HepG2 (cell line): Measurements from ENCODE around the gene FAM131C. TPM values are rescaled to one million over a fixed set of nuclear protein-coding genes. Genes with fewer than 3 reads are reported as not detected.
A peak's percentile ranks its signal among the peaks of the same experiment; 100 is the strongest.

Experiments used
- CC2D1A ChIP-seq: sonication (generic); formaldehyde crosslinking; IDR thresholded peaks from 2 replicates; pipeline ENCODE4 v1.8.1; 2023; ENCODE audit warnings: mild to moderate bottlenecking, missing genetic modification reagents
- ERF ChIP-seq: IDR thresholded peaks from 2 replicates; pipeline ENCODE4 v1.6.1; 2018; ENCODE audit warnings: missing biosample characterization, missing genetic modification reagents
- ESRRA ChIP-seq: sonication (generic); formaldehyde crosslinking; IDR thresholded peaks from 2 replicates; pipeline ENCODE4 v1.5.1; 2020; ENCODE audit warnings: mild to moderate bottlenecking, low read depth, missing genetic modification reagents
- HHEX ChIP-seq: IDR thresholded peaks from 2 replicates; pipeline ENCODE4 v1.6.1; 2016; ENCODE audit warnings: control low read depth
- MED13 ChIP-seq: sonication (generic); formaldehyde crosslinking; IDR thresholded peaks from 2 replicates; pipeline ENCODE4 v1.5.0; 2020; ENCODE audit warnings: missing genetic modification reagents
- MLLT10 ChIP-seq: sonication (generic); formaldehyde crosslinking; IDR thresholded peaks from 2 replicates; pipeline ENCODE4 v1.4.0; 2020; ENCODE audit warnings: missing genetic modification reagents
- PBX3 ChIP-seq: sonication (generic); formaldehyde crosslinking; IDR thresholded peaks from 2 replicates; pipeline ENCODE4 v1.8.1; 2023; ENCODE audit warnings: missing genetic modification reagents, inconsistent platforms, borderline replicate concordance
- PLRG1 ChIP-seq: fragments of 450-650 bp; conservative IDR thresholded peaks from 2 replicates; pipeline ENCODE4 v1.6.1; 2016
- SALL1 ChIP-seq: sonication (generic); formaldehyde crosslinking; IDR thresholded peaks from 2 replicates; pipeline ENCODE4 v1.8.0; 2022; ENCODE audit warnings: mild to moderate bottlenecking, missing genetic modification reagents
- SP140L ChIP-seq: sonication (generic); formaldehyde crosslinking; IDR thresholded peaks from 2 replicates; pipeline ENCODE4 v1.4.0; 2020; ENCODE audit warnings: missing genetic modification reagents, borderline replicate concordance
- STAT5B ChIP-seq: sonication (generic); formaldehyde crosslinking; IDR thresholded peaks from 2 replicates; pipeline ENCODE4 v1.4.0; 2020; ENCODE audit warnings: missing genetic modification reagents
- TFAP4 ChIP-seq: sonication (generic); IDR thresholded peaks from 2 replicates; pipeline ENCODE4 v1.6.1; 2016; ENCODE audit warnings: low read depth, borderline replicate concordance
- ZBTB7B ChIP-seq: sonication (generic); formaldehyde crosslinking; IDR thresholded peaks from 2 replicates; pipeline ENCODE4 v1.4.0; 2020; ENCODE audit warnings: missing genetic modification reagents
- ZNF335 ChIP-seq: sonication (generic); formaldehyde crosslinking; IDR thresholded peaks from 2 replicates; pipeline ENCODE4 v1.4.0; 2020; ENCODE audit warnings: missing genetic modification reagents
- ZNF460 ChIP-seq: sonication (generic); formaldehyde crosslinking; IDR thresholded peaks from 2 replicates; pipeline ENCODE4 v1.5.1; 2020; ENCODE audit warnings: missing genetic modification reagents, mild to moderate bottlenecking, borderline replicate concordance
- ZNF883 ChIP-seq: sonication (generic); formaldehyde crosslinking; IDR thresholded peaks from 2 replicates; pipeline ENCODE4 v1.5.1; 2020; ENCODE audit warnings: mild to moderate bottlenecking, missing genetic modification reagents; ENCODE audit errors: not compliant biosample characterization
- ZSCAN31 ChIP-seq: sonication (generic); formaldehyde crosslinking; IDR thresholded peaks from 2 replicates; pipeline ENCODE4 v1.5.0; 2020; ENCODE audit warnings: low read depth, mild to moderate bottlenecking, missing genetic modification reagents
- polyA plus RNA-seq, 8 experiments: library from polyadenylated mRNA; depleted of rRNA in 3 of 8; stranded (reverse) in 7 of 8; unstranded in 1 of 8; fragments of >200 nt; fragmentation: Illumina TruSeq in 4 of 8; extraction: Trizol in 4 of 8; gene quantifications; 2 replicates each; pipeline versions ENCODE4 v1.2.1 to v1.2.3, GENCODE V29; 2011 to 2016; ENCODE audit warnings: low read depth in 4 of 8, missing spikeins in 1 of 8, mixed read lengths in 1 of 8; ENCODE audit not compliant: insufficient read depth in 1 of 8
- total RNA-seq, 5 experiments: library from RNA; depleted of rRNA; stranded (reverse); fragments of >200 nt; fragmentation: Illumina TruSeq; extraction: Trizol; gene quantifications; 2 replicates each; pipeline ENCODE4 v1.2.3, GENCODE V29; 2016; ENCODE audit warnings: low read depth in 1 of 5
- TF ChIP-seq, protein P1 (sequence below): sonication (generic); formaldehyde crosslinking; IDR thresholded peaks from 2 replicates; pipeline ENCODE4 v1.5.0; 2020; ENCODE audit warnings: mild to moderate bottlenecking, missing genetic modification reagents, borderline replicate concordance
- TF ChIP-seq, protein P2 (sequence below): IDR thresholded peaks from 2 replicates; pipeline ENCODE4 v1.6.1; 2012; ENCODE audit warnings: low read depth, low read length, improper control_type of control experiment

Gene FAM131C
- total and polyA plus RNA-seq, 2 of the 13 experiments (the other 11 are each of a cell fraction or from before 2014, with no cell fraction given) = 0.07 TPM; not detected in 1

DNA sequence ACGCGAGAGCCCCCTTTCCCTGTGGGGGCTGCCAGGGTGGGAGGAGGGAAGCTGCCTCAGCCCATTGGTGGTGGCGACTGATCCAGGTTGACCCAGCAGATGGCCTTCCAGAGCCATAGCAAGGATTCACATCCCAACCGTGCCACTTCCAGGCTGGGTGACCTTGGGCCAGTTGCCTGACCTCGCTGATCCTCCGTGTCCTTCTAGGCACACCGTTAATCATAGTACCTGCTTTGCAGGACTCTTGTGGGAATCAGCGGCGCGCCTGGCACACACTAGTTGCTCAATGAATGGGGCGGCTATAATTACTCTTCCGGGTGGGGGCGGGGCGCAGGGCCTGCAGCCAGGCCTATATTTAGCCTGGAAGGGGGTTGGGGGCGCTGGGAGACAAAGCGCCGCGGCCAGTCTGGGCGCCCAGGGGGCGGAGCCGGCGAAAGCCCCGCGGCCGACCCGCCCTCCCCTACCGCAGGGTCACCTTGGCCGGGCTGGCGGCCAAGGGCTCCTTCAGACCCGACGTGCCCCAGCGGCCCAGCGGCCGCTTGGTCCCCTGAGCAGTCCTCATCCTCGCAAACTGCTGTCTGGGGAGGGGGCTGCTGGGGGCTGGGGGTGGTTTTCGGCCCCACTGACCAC lies 60.7 kb downstream of the FAM131C start (continued):
- TF ChIP-seq, protein P1, sequence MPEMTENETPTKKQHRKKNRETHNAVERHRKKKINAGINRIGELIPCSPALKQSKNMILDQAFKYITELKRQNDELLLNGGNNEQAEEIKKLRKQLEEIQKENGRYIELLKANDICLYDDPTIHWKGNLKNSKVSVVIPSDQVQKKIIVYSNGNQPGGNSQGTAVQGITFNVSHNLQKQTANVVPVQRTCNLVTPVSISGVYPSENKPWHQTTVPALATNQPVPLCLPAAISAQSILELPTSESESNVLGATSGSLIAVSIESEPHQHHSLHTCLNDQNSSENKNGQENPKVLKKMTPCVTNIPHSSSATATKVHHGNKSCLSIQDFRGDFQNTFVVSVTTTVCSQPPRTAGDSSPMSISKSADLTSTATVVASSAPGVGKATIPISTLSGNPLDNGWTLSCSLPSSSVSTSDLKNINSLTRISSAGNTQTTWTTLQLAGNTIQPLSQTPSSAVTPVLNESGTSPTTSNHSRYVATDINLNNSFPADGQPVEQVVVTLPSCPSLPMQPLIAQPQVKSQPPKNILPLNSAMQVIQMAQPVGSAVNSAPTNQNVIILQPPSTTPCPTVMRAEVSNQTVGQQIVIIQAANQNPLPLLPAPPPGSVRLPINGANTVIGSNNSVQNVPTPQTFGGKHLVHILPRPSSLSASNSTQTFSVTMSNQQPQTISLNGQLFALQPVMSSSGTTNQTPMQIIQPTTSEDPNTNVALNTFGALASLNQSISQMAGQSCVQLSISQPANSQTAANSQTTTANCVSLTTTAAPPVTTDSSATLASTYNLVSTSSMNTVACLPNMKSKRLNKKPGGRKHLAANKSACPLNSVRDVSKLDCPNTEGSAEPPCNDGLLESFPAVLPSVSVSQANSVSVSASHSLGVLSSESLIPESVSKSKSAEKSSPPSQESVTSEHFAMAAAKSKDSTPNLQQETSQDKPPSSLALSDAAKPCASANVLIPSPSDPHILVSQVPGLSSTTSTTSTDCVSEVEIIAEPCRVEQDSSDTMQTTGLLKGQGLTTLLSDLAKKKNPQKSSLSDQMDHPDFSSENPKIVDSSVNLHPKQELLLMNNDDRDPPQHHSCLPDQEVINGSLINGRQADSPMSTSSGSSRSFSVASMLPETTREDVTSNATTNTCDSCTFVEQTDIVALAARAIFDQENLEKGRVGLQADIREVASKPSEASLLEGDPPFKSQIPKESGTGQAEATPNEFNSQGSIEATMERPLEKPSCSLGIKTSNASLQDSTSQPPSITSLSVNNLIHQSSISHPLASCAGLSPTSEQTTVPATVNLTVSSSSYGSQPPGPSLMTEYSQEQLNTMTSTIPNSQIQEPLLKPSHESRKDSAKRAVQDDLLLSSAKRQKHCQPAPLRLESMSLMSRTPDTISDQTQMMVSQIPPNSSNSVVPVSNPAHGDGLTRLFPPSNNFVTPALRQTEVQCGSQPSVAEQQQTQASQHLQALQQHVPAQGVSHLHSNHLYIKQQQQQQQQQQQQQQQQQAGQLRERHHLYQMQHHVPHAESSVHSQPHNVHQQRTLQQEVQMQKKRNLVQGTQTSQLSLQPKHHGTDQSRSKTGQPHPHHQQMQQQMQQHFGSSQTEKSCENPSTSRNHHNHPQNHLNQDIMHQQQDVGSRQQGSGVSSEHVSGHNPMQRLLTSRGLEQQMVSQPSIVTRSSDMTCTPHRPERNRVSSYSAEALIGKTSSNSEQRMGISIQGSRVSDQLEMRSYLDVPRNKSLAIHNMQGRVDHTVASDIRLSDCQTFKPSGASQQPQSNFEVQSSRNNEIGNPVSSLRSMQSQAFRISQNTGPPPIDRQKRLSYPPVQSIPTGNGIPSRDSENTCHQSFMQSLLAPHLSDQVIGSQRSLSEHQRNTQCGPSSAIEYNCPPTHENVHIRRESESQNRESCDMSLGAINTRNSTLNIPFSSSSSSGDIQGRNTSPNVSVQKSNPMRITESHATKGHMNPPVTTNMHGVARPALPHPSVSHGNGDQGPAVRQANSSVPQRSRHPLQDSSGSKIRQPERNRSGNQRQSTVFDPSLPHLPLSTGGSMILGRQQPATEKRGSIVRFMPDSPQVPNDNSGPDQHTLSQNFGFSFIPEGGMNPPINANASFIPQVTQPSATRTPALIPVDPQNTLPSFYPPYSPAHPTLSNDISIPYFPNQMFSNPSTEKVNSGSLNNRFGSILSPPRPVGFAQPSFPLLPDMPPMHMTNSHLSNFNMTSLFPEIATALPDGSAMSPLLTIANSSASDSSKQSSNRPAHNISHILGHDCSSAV = no peak
- TF ChIP-seq ZNF460 (CRISPR knock-in tag) (no peak), SP140L (CRISPR knock-in tag) (no peak), PLRG1 (no peak), SALL1 (CRISPR knock-in tag) (peak; percentile 48; the same call in 1 of the 2 replicates), MED13 (no peak), CC2D1A (no peak), TFAP4 (no peak), ESRRA (CRISPR knock-in tag) (peak; percentile 96), ZNF335 (CRISPR knock-in tag) (no peak), ZBTB7B (CRISPR knock-in tag) (0 out of 2 replicates have a peak, but pooled peaks have one; percentile 34), ERF (CRISPR knock-in tag) (no peak; the same call in 1 of the 2 replicates), HHEX (CRISPR knock-in tag) (no peak), MLLT10 (CRISPR knock-in tag) (no peak), STAT5B (no peak), ZNF883 (CRISPR knock-in tag) (no peak), PBX3 (CRISPR knock-in tag) (no peak), ZSCAN31 (CRISPR knock-in tag) (no peak)
- TF ChIP-seq, protein P2, sequence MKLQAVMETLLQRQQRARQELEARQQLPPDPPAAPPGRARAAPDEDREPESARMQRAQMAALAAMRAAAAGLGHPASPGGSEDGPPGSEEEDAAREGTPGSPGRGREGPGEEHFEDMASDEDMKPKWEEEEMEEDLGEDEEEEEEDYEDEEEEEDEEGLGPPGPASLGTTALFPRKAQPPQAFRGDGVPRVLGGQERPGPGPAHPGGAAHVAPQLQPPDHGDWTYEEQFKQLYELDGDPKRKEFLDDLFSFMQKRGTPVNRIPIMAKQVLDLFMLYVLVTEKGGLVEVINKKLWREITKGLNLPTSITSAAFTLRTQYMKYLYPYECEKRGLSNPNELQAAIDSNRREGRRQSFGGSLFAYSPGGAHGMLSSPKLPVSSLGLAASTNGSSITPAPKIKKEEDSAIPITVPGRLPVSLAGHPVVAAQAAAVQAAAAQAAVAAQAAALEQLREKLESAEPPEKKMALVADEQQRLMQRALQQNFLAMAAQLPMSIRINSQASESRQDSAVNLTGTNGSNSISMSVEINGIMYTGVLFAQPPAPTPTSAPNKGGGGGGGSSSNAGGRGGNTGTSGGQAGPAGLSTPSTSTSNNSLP = no peak
